ENCODE measurements around the gene EHD3.

Gene EHD3

DNA sequence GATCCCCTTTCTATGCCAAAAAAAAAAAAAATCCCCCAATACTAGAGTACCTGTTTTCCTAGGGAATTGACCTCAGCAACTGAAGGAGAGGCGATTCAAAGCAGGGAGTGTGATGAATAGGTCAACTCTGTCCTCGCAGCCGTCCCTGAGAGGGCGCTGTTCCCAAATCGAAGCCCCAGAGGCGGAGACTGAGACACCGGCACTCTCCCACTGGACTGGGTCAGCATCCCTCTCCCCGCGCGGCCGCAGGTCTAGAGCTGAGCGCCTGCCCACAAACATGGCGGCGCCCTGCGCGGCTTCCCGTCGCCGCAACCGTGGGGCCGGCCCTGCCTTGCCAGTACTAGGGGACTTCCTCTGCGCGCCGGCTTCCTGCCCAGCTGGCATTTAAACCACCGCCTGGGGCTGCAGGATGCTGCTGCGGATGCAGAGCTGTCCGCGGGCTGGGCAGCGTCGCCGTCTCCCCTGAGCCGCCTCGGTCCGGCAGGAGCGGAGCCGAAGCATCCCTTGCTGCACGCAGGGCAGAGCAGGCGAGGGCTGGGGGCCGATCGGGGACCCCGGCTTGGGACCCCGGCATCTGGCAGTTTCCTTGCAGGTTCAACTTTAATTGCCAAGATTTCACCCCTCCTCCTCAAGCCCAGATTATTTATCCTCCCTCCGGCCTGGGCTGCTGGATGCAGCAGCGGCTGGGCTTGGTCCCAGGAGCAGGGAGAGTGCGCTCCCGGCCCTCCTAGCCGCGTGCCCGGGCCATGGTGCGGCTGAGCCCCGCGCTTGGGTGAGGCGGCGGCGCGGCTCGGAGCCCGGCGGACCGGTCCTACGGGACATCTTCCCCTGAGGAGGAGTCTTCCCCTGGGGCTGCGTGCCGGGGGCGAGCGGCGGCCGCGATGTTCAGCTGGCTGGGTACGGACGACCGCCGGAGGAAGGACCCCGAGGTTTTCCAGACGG is at the start of gene EHD3:
TSS of gene EHD3 (plus strand) at position 412 of the 942 bp plus-strand sequence. CDS start at position 882, 470 bp downstream.
- FAIRE-seq (no peak), DNase-seq (ENCODE audit: low spot score) (peak; percentile 16)

DNA sequence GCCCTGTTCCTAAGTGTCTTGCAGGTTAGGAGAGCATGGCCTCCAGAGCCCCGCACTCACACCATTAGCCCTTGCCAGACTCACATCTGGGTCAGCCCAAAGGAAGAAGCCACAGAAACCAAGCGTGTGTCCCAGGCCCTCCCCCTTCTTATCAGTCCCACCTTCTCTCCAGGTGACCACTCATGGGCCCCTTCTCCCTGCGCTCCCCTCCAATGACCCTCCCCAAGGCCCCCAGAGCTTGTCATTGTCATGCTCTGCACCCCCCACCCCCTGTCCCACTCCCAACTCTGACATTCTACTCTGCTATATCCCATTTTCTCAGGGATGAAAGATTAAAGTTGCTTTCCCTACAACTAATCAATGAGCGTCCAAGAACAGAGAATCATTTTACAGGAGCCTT is 46.8 kb upstream of the EHD3 start:
- FAIRE-seq: no peak

DNA sequence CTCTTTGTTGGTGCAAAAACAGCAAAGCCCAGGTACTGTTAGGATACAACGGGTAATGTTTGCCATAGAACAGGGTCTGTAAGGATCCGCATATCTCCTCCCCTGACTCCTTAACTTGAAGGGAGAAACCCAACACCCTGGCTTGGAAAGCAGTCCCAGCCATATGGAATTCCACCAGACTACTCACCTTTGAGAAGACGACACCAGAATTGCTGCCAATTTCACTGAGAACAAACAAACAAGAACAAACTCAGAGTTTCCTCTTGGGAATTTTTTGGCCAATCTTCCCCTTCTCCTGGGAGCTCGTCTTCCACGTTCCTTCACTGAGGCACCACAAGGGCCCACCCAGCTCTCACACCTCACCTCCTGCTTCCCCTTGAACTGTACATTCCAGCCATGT is 45.8 kb upstream of the EHD3 start:
- DNase-seq (ENCODE audit: low spot score) (no peak), FAIRE-seq (no peak)

More for the DNA sequence above, 46.8 kb upstream of the EHD3 start:
- DNase-seq (ENCODE audit: low spot score): no peak

DNA sequence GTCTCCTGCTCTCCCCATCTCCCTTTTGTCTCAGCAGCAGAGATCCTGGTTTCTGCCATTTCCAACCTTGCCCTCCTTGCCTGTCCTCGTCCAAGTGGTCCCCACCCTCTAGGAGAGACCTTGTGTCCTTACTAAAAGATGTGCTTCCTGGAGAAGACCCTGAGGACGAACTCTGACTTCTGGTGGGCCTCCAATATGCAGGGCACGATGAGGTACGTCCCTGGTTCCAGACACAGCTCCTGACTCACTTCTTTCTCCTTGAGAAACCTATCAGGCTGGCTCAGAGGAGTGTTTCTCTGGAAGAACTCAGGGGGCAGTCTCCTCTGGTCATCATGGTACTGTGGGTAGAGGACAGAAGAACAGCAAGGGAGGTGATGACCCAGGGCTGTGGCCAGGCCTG is 44.8 kb upstream of the EHD3 start:
- DNase-seq (ENCODE audit: low spot score) (no peak), FAIRE-seq (no peak)

DNA sequence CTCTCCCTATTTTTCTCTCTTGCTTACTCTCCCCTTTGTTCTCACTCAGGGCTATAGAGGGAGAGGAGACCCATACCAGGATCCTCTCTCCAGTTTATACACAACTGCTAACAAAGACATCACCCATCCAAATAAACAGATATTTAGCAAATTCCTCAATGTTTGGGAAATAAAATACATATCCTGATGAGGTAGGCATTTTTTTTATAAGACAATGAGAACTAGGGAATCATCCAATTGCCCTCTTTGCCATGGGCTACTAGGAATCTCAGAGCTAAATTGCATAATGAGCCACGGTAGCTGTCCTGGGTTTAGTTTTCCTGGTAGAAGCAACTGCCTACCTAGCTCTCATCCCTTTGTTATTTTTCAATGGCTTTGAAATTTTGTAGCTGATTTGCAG is 43.8 kb upstream of the EHD3 start:
- FAIRE-seq: no peak

DNA sequence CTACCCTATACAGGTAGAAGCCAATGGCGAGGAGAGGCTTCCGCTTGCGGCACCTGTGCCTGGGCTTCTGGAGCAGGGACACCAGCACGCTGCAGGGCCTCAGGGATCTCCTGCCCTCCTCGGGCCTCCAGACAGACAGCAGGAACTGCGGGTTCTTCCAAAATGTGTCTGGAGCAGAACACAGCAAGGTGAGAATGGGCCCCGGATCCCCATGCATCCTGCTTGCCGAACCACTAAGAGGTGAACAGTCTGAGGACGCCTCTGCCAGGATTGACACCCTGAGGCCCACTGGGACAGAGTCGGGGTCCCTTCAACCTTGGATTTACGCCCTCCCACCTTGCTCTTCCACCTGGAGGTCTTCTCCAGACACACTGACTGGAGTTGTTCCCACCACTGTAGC is 42.0 kb upstream of the EHD3 start:
- FAIRE-seq: no peak
- DNase-seq (ENCODE audit: low spot score): no peak

More for the DNA sequence above, 43.8 kb upstream of the EHD3 start:
- DNase-seq (ENCODE audit: low spot score): no peak

DNA sequence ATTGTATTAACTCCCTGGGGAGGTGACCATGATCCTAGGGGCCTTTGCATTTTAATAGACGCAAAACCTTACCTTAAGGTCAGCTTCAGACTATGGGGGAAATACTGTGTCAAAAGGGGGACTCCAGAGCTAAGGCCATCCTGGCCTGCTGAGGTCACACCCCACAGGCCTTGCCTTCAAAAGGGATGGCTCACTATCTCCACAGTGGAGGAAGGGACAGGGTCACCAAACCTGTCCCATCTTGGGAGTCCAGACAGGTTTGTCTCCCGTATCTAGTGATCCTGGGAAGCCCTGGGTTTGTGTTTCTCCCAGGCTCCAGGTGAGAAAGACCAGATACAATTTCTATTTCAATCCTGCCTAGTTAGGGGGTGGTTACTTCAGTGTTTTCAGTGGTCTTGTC is 41.6 kb upstream of the EHD3 start:
- FAIRE-seq (no peak), DNase-seq (ENCODE audit: low spot score) (no peak)

DNA sequence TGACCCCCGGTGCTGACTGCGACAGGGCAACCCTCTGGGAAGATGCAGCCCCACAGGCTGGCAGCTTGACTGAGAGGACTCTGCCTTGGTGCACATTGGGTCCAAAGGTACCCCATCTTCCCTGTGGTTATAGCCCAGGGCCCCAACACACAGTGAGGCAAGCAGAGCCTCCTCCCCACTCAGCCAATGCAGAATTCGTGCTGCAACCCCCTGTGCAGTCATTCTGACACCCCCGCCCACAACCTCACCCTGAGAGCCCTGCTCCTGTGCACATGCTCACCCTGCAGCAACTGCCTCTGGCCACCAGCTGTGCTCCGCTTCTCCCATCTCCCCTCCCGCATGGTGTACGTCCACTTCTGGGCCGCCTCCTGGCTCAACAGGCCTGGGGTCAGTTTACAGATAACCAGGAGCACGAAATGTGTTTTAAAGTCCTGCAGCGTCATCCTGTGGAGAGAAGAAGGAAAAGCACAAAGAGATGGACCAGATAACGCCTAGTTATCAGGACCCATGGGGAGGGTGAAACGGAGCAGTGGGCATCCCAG is 41.0 kb upstream of the EHD3 start:
- FAIRE-seq: no peak

DNA sequence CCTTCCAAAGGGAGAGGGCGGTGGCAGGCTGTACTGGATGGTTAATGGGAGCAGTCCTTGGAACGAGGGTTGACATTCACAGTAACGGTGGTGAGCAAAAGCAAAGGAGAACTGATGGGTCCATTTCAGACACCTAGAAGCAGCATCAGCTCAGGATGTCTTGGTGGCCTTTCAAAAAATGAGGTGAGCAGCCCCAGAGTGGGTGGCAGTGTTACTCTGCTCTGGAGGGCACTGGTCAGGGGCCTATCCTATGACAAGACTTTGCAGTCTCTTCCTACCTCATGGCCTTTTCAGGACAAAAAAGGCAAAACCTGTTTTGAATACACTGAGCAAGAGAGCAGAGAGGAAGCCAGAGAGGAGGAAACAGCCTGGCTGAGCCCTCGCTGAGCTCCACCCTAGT is 40.1 kb upstream of the EHD3 start:
- FAIRE-seq (no peak), DNase-seq (ENCODE audit: low spot score) (no peak)

More for the DNA sequence above, 41.0 kb upstream of the EHD3 start:
- DNase-seq (ENCODE audit: low spot score): no peak

DNA sequence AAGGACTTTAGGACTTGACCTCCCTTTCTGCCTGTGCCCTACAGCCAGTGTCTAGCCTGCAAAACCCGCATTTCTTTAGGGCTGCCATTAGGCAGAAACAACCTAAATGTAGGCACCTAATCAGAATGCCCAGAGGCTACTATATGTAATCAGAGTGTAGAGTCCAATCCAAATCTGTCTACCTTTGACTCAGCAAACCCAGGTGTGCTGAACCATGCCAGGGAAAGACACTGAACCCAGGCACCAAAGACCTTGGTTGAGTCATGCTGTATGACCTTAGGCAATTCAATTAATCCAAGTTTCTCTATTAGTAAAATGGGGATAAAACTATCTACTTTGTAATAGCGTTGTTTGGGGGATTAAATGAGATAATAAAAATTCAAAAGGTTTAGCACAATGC is 37.3 kb upstream of the EHD3 start:
- DNase-seq (ENCODE audit: low spot score): no peak
- no peak for FAIRE-seq

DNA sequence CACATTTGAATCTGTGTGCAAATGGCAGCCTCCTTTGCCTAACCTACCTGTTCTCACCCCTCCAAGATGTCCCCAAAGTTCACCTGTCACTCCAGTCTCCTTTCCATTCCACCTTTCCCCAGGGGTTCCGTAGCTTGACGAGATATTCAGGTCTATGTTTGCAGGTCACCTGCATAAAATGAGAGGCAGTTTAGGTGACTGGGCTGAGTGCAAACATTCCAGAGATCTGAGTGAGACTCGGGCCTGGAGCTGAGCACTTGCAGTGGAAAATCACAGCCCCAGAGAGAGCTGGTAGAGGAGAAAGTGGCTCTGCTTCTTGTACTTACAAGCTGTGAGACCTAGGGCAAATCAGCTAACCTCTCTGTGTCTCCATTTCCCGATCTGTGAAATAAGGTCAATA is 36.8 kb upstream of the EHD3 start:
- no peak for FAIRE-seq

DNA sequence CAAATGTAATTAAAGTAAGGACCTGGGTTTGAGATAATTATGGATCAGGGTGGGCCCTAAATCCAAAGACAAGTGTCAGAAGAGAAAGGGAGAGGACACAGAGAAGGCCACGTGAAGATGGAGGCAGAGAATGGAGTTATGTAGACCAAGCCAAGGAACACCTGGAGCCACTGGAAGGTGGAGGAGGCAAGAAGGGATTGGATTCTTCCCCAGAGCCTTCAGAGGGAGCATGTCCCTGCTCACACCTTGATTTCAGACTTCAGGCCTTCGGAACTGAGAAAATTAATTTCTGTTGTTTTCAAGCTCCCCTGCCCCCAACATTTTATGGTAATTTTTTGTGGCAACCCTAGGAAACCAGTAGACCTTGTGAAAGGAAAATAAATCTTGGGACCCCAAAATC is 36.3 kb upstream of the EHD3 start:
- no peak for FAIRE-seq
- DNase-seq (ENCODE audit: low spot score): no peak

More for the DNA sequence above, 36.8 kb upstream of the EHD3 start:
- no peak for DNase-seq (ENCODE audit: low spot score)

DNA sequence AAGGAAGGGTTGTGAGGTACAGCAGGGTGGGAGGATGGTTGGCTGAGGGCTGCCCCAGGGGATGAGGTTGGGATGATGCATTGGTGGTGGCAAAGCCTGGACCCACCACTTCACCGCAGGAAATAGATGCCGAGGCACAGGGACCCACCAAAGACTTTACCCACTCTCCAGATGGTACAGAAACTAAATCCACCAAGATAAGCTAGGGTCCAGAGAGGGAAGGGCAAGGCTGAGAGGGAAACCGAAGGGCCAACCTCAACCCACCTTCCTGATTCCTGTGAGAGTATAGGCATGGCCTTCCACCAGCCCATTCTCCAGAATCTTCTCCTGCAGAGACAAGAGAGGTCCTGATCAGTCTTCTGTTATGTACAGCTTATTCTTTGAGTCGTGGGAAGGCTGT is 34.7 kb upstream of the EHD3 start:
- DNase-seq (ENCODE audit: low spot score) (no peak), FAIRE-seq (no peak)

DNA sequence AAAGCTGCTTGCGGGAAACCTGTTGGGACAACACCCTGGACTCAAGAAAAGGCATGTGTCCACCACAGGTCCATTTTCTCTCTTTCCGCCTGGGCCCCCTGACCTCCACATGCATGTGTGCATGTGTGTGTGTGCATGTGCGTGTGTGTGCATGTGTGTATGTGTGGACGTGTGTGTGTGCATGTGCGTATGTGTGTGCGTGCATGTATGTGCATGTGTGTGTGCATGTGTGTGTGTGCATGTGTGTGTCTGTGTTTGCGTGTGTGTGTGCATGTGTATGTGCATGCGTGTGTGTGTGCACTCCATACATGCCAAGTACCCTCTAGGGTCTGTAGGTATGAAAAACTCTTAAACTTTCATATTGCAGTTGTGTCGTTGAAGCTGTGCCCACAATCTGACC is 33.0 kb upstream of the EHD3 start:
- no peak for FAIRE-seq
- DNase-seq (ENCODE audit: low spot score): no peak

DNA sequence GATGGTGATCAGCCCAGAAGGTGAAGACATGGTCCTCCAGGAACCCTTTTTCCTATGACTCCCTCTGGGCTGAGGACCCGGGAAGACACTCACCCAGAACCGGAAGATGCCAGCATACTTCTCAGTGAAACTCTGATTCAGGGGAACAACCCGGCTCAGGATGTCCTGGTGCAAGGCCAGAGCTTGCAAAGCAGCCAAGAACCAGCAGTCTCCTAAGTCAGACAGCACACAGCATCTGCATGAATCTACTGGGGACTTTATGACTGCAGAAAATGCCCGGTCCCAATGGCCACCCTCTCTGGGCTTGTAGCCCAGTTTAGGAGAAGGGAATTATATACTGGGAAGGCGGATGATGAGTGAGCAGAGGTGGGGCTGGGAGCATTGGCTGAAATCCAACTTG is 31.9 kb upstream of the EHD3 start:
- no peak for DNase-seq (ENCODE audit: low spot score)
- FAIRE-seq: no peak

DNA sequence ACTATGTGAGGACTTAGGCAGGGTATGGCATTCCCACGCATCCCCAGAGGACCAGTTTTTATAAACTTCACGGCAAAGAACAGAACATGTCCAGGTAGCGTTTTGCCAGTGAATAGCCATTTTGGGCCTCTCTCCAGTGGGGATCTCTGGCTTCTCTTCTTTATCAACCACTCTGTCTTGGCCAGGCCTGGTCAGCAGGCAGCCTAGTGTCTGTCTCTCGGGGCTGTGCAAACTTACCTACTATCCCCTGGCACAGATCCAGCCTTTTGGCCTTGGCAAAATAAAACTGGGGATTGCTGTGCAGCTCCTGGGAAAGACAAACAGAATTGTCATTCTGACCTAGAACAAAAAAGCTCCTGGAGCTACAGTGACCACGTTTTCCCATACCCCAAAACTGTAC is 31.1 kb upstream of the EHD3 start:
- FAIRE-seq: no peak
- no peak for DNase-seq (ENCODE audit: low spot score)

DNA sequence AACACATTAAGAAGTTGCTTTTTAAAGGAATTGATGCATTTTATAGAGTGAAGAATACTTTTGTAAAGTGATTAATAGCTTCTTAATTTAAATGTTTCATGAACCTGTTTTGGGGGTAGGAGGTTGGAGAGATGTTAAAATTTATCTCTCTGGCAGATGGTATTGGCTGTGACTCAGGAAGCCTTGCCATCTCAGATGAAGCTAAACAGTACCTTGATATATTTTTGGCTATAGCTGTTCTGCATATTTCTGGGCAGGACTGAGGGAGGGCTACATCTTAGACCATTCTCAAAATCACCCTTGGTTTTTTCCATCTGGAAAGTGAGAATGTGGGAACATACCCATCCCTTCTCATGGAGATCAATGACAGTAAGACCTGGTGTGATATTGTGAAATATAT is 30.0 kb upstream of the EHD3 start:
- no peak for FAIRE-seq
- no peak for DNase-seq (ENCODE audit: low spot score)

DNA sequence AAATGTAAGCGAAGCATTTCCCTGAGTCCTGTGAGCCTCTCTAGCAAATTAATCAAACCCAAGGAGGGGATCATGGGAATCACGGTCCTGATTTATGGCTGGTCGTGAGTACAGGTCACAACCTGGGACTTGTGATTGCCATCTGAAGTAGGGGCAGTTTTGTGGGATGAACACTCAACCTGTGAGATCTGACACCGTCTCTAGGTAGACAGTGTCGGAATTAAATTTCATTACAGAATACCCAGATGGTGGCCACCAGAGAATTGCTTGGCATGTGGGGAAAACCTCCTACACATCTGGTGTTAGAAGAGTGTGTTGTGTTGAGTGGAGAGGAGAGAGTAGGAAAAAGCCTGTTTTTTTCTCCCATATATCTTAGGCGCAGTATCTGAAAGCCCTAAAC is 29.2 kb upstream of the EHD3 start:
- FAIRE-seq: no peak
- no peak for DNase-seq (ENCODE audit: low spot score)

DNA sequence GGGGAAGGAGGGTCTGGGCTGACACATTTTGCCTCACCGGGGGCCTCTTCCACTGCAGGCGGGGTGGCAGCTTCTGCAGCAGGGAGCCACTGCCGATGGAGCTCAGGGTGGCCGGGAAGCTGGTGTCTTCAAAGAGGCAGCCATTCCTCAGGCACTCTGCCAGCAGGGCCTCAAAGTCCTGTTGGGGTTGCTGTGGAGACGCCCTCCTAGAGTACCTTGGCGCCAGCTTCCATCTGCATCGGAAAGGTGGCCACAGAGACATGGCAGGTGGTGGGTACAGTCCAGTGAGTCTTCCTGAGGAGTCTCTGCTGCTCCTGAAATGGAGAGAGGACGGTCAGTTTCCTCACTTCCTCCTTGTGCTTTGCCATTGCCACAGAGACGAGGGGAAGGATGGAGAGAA is 28.8 kb upstream of the EHD3 start:
- no peak for FAIRE-seq
- no peak for DNase-seq (ENCODE audit: low spot score)

DNA sequence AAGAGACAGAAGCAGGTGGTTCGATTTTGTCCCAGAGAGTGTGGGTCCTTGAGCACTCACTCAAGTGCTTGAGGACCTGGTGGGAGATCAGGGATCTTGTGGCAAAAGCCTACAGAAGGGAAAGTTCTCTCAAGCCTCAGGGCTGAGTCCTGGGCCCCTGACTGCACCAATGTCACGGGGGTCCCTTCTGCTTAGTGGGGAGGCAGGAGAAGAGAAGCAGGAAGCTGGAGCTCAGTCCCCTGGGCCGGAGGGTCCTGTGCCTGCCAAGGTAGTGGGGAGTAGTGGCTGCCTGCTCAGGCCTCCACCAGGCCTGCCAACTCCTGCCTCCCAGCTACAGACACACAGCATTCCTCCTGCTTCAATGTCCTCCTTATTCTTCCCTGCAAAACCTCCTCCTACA is 28.3 kb upstream of the EHD3 start:
- DNase-seq (ENCODE audit: low spot score): no peak
- no peak for FAIRE-seq

DNA sequence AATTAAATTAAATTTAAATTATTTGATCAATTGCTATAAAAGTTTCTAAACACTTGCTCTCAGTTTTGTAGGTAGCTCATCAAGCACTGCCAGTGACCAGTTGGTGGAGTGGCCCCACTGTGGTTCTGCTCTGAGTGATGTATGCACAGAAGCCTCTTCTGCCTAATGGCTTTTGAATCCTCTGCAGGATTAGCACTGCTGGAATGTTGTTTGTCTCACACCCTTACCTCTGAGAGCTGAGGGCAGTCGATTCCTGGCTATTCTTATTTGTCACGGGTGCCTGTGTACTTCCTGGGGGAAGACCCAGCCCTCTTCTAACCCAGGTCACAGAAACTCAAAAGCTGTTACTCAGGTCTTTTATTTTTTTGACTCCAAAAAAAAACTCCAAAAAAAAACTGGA is 26.2 kb upstream of the EHD3 start:
- FAIRE-seq (no peak), DNase-seq (ENCODE audit: low spot score) (no peak)

DNA sequence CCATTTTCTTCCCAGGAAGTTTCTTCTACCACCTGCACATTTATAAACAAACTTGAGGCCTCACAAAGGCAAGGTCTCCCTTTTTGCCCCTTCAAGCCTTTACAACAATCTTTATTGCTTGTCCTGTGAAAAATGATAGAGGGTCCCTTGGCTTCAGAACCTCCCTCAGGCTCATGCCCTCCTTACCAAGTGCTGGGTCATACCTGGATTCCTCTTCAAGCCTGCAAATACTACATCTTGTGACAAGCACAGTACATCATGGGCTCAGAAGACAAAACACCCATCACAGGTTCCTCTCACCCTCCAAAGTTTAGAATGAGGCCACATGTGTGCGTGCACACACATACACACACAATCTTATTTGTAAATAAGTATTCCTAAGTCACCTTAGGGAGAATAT is 25.7 kb upstream of the EHD3 start:
- DNase-seq (ENCODE audit: low spot score) (no peak), FAIRE-seq (no peak)

All from RCC 7860 (cell line).